ENCODE results near the gene SCGB2B2. TPM values are rescaled to one million over a fixed set of nuclear protein-coding genes. Genes with fewer than 3 reads are reported as not detected.
"Not testable (repeated sequence)": the region's sequence is repeated elsewhere in the genome, so short reads cannot be mapped to it uniquely, and the experiment has no call there.

SCGB2B2 gene
- 0.19 TPM for total RNA-seq
- long read RNA-seq: 0 reads

DNA sequence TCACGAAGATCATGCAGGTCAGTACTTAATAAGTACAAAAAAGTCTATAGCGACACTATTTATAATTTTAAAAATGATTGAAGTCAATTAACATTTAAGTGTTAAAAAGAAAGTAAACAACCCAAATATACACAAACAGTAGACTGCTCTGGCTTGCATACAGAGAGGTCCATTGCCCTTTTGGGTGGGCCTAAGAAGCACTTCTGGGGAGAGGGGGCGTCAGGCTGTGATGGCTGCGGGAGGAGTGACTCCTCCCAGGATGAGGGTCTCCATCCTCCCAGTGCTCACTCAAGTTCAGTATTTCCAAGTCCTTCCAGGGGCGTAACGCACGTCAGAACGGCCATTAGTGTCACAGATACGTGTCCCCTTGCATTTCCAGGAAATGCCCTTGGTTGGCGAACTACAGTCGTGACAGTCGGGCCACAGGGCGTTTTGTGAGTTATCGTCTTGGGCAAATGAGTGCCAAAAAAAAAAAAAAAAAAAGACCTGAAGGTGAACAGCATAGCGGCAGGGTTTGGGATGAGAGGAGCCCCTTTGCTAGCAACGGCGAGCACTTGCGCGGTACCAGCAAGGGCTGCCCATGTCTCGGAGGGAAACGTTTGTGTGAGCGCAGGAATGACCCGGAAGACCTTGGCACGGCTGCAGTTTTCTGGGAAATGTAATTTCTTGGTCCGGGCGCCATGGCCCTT, at the start of gene SCGB2B2:
Gene SCGB2B2 (minus strand): TSS at position 463 of the 689 bp plus-strand sequence. CDS start 82,596 bp downstream, outside the sequence.
- DNase-seq (ENCODE audit: missing footprints): peak; percentile 73
- peak; percentile 82 for ATAC-seq
- intact Hi-C loops (cut with DNase I): loop anchor here (2.0 kb wide), 1 partner anchor 56 kb away; no protein-coding TSS in a partner anchor

DNA sequence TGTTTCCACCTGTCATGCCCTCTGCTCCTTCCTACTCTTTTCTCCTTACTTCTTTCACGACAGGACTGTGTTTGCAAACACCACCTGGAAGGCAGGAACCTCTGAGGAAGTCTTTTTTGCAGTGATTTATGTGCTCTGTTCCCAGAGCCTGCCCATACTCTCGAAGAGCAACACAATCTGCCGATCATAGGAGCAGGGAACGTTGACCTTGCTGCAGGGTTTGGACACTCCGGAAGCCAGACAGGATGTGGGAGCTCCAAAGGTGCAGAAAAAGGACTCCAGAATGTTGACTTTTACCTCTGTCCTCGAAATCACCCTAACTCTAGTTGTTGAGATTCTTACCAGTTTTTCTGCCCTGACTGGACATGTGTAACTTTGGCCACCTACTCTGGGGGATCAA, 48.4 kb upstream of the SCGB2B2 start:
- no peak for ATAC-seq
- DNase-seq (ENCODE audit: missing footprints): no peak
- intact Hi-C loops (cut with DNase I): no loop called here

- no peak for ATAC-seq
- intact Hi-C loops (cut with DNase I): no loop called here
- DNase-seq (ENCODE audit: missing footprints): no peak
Observed at GRCh38 chr19:34722353-34722752, 45.4 kb upstream of the SCGB2B2 start.

- no peak for ATAC-seq
- intact Hi-C loops (cut with DNase I): no loop called here
- no peak for DNase-seq (ENCODE audit: missing footprints)
Observed at GRCh38 chr19:34715357-34715756, 38.4 kb upstream of the SCGB2B2 start.

- ATAC-seq (no peak), DNase-seq (ENCODE audit: missing footprints) (no peak)
- intact Hi-C loops (cut with DNase I): loop anchor here (5.0 kb wide), 2 partner anchors 156 to 211 kb away; no protein-coding TSS in a partner anchor
Observed at GRCh38 chr19:34713262-34713637, 36.3 kb upstream of the SCGB2B2 start.

GRCh38 chr19:34712395-34713261, 35.7 kb upstream of the SCGB2B2 start:
- no peak for DNase-seq (ENCODE audit: missing footprints)
- intact Hi-C loops (cut with DNase I): loop anchor here (1.0 to 5.0 kb wide), 3 partner anchors 73 to 210 kb away; no protein-coding TSS in a partner anchor
- peak; percentile 52 for ATAC-seq

GRCh38 chr19:34711890-34712289, 34.9 kb upstream of the SCGB2B2 start:
- intact Hi-C loops (cut with DNase I): loop anchor here (1.0 to 5.0 kb wide), 3 partner anchors 73 to 210 kb away; no protein-coding TSS in a partner anchor
- ATAC-seq (no peak), DNase-seq (ENCODE audit: missing footprints) (no peak)

DNA sequence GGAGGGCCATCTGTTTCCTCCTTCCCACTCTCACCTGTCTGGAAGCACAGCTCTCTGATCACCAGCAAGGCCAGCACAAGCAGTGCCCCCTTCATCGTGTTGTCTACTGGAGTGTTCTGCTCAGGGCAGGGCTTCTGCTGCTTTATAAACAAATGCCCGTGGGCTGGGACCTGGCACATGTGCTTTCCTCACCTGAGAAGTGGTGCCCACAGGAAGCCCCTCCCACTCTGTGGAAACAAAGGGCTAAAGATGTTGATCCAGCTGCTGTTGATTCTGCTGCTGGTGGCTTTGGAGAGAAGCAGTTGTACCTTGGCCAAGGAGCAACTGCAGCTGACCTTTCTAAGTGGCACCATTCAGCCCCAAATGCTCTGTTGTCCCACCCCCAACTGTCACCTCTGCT, 30.7 kb upstream of the SCGB2B2 start:
- intact Hi-C loops (cut with DNase I): no loop called here
- ATAC-seq: no peak
- no peak for DNase-seq (ENCODE audit: missing footprints)

DNA sequence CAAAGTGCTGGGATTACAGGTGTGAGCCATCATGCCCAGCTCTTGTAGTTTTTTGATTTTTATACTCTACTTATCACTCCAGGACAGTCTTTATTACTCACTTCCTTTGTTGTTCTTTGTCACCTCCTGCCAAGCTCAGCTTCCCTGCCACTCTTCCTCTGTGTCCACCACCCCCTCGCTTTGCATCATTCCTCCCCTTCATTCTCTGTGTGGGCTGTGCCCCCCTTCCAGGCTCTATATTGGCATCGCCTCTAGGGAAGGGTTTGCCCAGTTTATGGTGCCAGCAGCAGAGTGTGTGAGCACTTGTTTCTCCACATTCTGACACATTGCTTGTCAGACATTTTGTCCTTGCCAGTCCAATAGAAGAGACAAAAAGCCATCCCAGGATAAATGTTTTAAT, 15.6 kb upstream of the SCGB2B2 start:
- intact Hi-C loops (cut with DNase I): no loop called here
- ATAC-seq: no peak
- DNase-seq (ENCODE audit: missing footprints): no peak

- intact Hi-C loops (cut with DNase I): no loop called here
- ATAC-seq (no peak), DNase-seq (ENCODE audit: missing footprints) (no peak)
Observed at GRCh38 chr19:34690372-34690771, 13.4 kb upstream of the SCGB2B2 start.

DNA sequence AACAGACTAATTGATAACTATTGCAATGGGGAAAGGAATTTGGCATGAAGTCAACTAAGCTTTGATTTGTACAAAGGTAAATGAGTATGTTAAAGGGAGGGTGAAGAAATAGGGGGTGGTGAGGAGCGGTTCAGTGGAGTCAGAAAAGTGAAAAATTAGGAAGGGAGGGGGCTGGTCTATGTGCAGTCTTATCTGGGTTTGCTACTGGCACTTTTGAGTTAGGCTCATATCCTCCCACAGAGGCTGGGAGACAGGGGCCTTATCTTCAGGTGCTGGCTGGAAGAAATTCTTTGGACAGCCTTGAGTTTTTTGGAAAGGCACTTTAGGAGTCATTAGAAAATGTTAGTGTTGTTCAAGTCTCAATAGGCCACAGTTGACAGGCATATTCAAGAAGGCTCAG, 11.6 kb upstream of the SCGB2B2 start:
- DNase-seq (ENCODE audit: missing footprints): no peak
- no peak for ATAC-seq

DNA sequence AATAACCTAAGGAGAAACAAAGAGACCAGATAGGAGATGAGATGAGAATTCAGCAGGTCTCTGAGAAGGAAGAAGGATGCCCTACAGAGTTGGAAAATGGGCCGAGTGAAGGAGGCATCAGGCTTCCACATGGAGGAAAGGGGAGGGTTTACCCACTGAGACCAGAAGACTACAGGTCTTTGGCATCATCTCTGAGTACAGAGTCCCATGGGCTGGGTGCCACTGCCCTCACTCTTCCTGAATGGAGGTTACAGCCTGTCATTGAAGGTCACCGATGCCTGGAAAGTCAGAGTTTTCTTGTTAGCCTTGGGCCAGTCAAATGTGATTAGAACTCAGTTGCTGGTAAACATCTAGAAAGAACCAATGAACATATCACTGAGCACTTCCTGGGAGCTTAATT, 10.4 kb upstream of the SCGB2B2 start:
- no peak for ATAC-seq
- no peak for DNase-seq (ENCODE audit: missing footprints)
- intact Hi-C loops (cut with DNase I): no loop called here

More for the DNA sequence above, 11.6 kb upstream of the SCGB2B2 start:
- intact Hi-C loops (cut with DNase I): no loop called here

- intact Hi-C loops (cut with DNase I): no loop called here
- ATAC-seq: no peak
- no peak for DNase-seq (ENCODE audit: missing footprints)
Observed at GRCh38 chr19:34686455-34686854, 9.5 kb upstream of the SCGB2B2 start.

DNA sequence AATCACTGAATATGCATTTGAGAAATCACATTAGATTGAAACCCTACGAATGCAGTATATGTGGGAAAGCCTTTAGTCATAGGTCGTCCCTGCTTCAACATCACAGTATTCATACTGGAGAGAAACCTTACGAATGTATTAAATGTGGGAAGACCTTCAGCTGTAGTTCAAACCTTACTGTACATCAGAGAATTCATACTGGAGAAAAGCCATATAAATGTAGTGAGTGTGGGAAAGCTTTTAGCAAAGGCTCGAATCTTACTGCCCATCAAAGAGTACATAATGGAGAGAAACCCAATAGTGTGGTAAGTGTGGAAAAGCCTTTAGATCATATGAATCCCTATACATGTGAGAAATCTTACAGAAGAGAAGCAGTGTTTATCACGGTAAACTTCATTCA, 8.3 kb upstream of the SCGB2B2 start:
- intact Hi-C loops (cut with DNase I); ATAC-seq; DNase-seq (ENCODE audit: missing footprints): not testable (repeated sequence)

DNA sequence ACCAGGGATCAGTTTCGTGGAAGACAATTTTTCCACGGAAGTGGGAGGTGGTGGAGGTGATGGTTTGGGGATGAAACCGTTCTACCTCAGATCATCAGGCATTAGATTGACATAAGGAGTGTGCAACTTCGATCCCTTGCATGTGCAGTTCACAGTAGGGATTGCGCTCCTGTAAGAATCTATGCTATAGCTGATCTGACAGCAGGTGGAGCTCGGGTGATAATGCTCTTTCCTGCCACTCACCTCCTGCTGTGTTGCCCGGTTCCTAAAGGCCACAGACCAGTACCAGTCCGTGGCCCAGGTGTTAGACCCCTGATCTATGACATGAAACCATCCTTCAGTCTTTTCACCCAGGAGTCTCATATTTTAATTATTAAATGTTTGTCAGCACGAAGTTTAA, 4.5 kb upstream of the SCGB2B2 start:
- ATAC-seq (no peak), DNase-seq (ENCODE audit: missing footprints) (no peak)
- intact Hi-C loops (cut with DNase I): no loop called here

GRCh38 chr19:34678421-34678820, 1.5 kb upstream of the SCGB2B2 start:
- intact Hi-C loops (cut with DNase I): no loop called here
- ATAC-seq: no peak
- no peak for DNase-seq (ENCODE audit: missing footprints)

DNA sequence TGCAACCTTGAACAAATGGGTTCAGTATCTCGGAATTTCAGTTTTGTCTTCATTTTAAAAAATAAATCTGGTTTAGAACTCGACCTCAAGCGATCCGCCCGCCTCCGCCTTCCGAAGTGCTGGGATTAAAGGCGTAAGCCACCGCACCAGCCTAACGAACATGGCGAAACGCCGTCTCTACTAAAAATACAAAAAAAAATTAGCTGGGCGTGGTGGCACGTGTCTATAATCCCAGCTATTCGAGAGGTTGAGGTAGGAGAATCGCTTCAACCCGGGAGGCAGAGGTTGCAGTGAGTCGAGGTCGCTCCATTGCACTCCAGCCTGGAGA, 1.1 kb upstream of the SCGB2B2 start:
- intact Hi-C loops (cut with DNase I): no loop called here
- DNase-seq (ENCODE audit: missing footprints): no peak
- no peak for ATAC-seq

GRCh38 chr19:34677386-34678084, 576 bp upstream of the SCGB2B2 start, which contains the start of gene ZNF302:
TSS of gene ZNF302 (plus strand) at chr19:34677678. CDS start at chr19:34678805, 1,127 bp downstream.
- ATAC-seq (peak; percentile 99), DNase-seq (ENCODE audit: missing footprints) (peak; percentile 98)
- intact Hi-C loops (cut with DNase I): loop anchor here (2.0 kb wide), 1 partner anchor 55 kb away; no protein-coding TSS in a partner anchor

- no peak for DNase-seq (ENCODE audit: missing footprints)
- no peak for ATAC-seq
- intact Hi-C loops (cut with DNase I): loop anchor here (2.0 kb wide), 1 partner anchor 57 kb away; no protein-coding TSS in a partner anchor
Observed at GRCh38 chr19:34675919-34676318, 1.0 kb downstream of the SCGB2B2 start.
